Suprapubic skin (tissue), 4 donors: ENCODE data around the gene OR10V1.

Experiments used
- CTCF ChIP-seq, 2 donors: fragments of 200-600 bp in 1 of 2; fragments of 450-650 bp in 1 of 2; sonication (generic) in 1 of 2; IDR thresholded peaks; one replicate each; pipeline ENCODE4 v1.5.1; 2016 to 2019; ENCODE audit warnings: antibody characterized with exemption in 2 of 2, mild to moderate bottlenecking in 1 of 2, moderate library complexity in 1 of 2
- EP300 ChIP-seq: sonication (generic); formaldehyde crosslinking; IDR thresholded peaks from one replicate; pipeline ENCODE4 v1.6.1; 2017; ENCODE audit warnings: antibody characterized with exemption
- POLR2A ChIP-seq, 2 donors: fragments of 450-650 bp; IDR thresholded peaks; one replicate each; pipeline ENCODE4 v1.6.1; 2017; ENCODE audit warnings: antibody characterized with exemption in 2 of 2, mild to moderate bottlenecking in 2 of 2, moderate library complexity in 2 of 2
- POLR2AphosphoS5 ChIP-seq, 3 donors: sonication (generic); formaldehyde crosslinking; IDR thresholded peaks; one replicate each; pipeline ENCODE4 v1.6.1; 2017; ENCODE audit warnings: antibody characterized with exemption in 3 of 3

- TF ChIP-seq CTCF (IDR thresholded peaks at IDR 0.05) (no peak), POLR2A (IDR thresholded peaks at IDR 0.05) (no peak), EP300 (no peak), POLR2AphosphoS5 (IDR thresholded peaks at IDR 0.05) (no peak)
Observed at GRCh38 chr11:59728913-59729312, 15.3 kb upstream of the OR10V1 start.
